Thyroid gland (tissue), 4 donors: ENCODE measurements around the gene SIPA1L3. TPM values are rescaled to one million over a fixed set of nuclear protein-coding genes. Genes with fewer than 3 reads are reported as not detected.

Source experiments
- DNase-seq, 2 donors: peaks; one replicate each; pipeline ENCODE4 v3.0.0-alpha.2; 2019
- H3K27ac ChIP-seq, 3 donors: fragments of 200-600 bp; sonication (generic); 1 replicate in 2 of 3; 2 replicates in 1 of 3; pipeline ENCODE4 v1.5.1; 2016 to 2019; ENCODE audit warnings: mild to moderate bottlenecking in 1 of 3, moderate library complexity in 1 of 3
- H3K27me3 ChIP-seq: fragments of 200-600 bp; sonication (generic); one replicate; pipeline ENCODE4 v1.5.1; 2019
- H3K36me3 ChIP-seq, 2 donors: fragments of 200-600 bp; sonication (generic); one replicate each; pipeline ENCODE4 v1.5.1; 2016 to 2019
- H3K4me1 ChIP-seq, 2 donors: fragments of 200-600 bp; sonication (generic); one replicate each; pipeline ENCODE4 v1.5.1; 2017 to 2019
- H3K4me3 ChIP-seq, 3 donors: fragments of 200-600 bp; sonication (generic); replicated peaks in 1 of 3; 1 replicate in 2 of 3; 2 replicates in 1 of 3; pipeline ENCODE4 v1.5.1; 2016; ENCODE audit warnings: mild to moderate bottlenecking in 1 of 3
- H3K9me3 ChIP-seq: fragments of 200-600 bp; sonication (generic); one replicate; pipeline ENCODE4 v1.5.1; 2017
- POLR2A ChIP-seq, 2 donors: fragments of 450-650 bp; IDR thresholded peaks; one replicate each; pipeline ENCODE4 v1.6.1; 2017; ENCODE audit warnings: antibody characterized with exemption in 2 of 2, mild to moderate bottlenecking in 2 of 2, moderate library complexity in 1 of 2
- WGBS, 2 donors: methylation state at CpG; one replicate each; pipeline ENCODE4 v1.1.5; 2017; 5-methylcytosine and 5-hydroxymethylcytosine counted together
- intact Hi-C: fragments of 100-400 bp; cut with DNase I; formaldehyde crosslinking; loops from one replicate; pipeline ENCODE4 v1.15.1; 2023
- total RNA-seq, 4 donors: library from RNA; depleted of rRNA; stranded (reverse); fragments of >200 nt; gene quantifications; one replicate each; pipeline ENCODE4 v1.2.3, GENCODE V29; 2016
- TF ChIP-seq, protein P1 (sequence below), 6 experiments: fragments of 200-600 bp in 3 of 6; fragments of 450-650 bp in 3 of 6; sonication (generic) in 3 of 6; IDR thresholded peaks; one replicate each; pipeline ENCODE4 v1.5.1; 2016 to 2019; ENCODE audit warnings: antibody characterized with exemption in 6 of 6, mild to moderate bottlenecking in 2 of 6, inconsistent platforms in 1 of 6, moderate library complexity in 1 of 6

SIPA1L3 gene
- total RNA-seq, 4 donors from 2014 or later: 39.4 to 130 (median 116) TPM

DNA sequence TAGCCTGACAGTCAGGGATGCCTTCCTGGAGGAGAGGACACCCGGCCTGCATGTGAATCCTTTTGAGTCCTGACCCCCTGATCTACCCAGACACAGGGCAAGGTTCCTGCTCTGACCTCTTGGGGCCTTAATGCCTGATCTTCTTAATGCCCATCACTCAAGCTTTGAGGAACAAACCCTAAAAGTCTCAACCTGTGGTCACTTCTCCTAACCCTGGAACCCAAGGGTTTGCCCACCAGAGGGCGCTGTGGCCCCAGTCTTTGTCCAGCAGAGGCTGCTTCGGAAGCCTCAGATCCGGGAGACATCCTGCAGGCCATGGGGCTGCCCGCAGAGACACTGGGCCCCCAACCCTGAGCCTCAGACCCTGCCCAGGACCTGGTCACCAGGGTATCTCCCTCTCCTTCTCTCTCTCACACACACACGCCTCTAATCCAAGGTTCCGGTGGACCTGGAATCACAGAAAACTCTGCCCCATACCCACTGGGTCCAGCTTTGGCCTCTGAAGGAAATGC, 326.8 kb downstream of the SIPA1L3 start:
- intact Hi-C loops: no loop called here

DNA sequence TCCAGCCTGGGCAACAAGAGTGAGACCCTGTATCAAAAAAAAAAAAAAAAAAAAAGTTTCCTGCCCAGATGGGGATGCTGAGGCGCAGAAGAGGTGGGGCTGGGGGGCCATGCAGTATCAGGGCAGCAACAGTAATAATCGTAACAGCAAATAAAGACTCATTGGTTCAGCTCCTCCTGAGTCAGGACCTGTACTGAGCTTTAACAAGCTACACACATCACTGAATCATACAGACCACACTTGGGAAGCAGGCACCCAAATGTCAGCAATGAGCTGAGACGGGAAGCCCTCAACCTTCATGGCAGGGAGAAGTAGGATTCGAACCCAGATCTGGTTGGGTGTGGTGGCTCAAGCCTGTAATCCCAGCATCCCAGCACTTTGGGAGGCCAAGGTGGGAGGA, 327.6 kb downstream of the SIPA1L3 start:
- no peak for DNase-seq
- Histone ChIP-seq H3K36me3 (no peaks in the 10 kb centered on the region), H3K4me1 (no peaks in the 10 kb centered on the region), H3K27me3 (no peaks in the 10 kb centered on the region), H3K4me3 (no peak overlapping the region), H3K27ac (no peak overlapping the region), H3K9me3 (no peaks in the 10 kb centered on the region)
- intact Hi-C loops: no loop called here
- 90 to 91% methylated on average over 4 of the region's 4 CpGs for WGBS, 2 donors
- no peak for TF ChIP-seq POLR2A (IDR thresholded peaks at IDR 0.05)
- TF ChIP-seq, protein P1, sequence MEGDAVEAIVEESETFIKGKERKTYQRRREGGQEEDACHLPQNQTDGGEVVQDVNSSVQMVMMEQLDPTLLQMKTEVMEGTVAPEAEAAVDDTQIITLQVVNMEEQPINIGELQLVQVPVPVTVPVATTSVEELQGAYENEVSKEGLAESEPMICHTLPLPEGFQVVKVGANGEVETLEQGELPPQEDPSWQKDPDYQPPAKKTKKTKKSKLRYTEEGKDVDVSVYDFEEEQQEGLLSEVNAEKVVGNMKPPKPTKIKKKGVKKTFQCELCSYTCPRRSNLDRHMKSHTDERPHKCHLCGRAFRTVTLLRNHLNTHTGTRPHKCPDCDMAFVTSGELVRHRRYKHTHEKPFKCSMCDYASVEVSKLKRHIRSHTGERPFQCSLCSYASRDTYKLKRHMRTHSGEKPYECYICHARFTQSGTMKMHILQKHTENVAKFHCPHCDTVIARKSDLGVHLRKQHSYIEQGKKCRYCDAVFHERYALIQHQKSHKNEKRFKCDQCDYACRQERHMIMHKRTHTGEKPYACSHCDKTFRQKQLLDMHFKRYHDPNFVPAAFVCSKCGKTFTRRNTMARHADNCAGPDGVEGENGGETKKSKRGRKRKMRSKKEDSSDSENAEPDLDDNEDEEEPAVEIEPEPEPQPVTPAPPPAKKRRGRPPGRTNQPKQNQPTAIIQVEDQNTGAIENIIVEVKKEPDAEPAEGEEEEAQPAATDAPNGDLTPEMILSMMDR (IDR thresholded peaks at IDR 0.05): no peak

More for the DNA sequence above, 326.8 kb downstream of the SIPA1L3 start:
- Histone ChIP-seq H3K36me3 (no peaks in the 10 kb centered on the region), H3K27ac (no peak overlapping the region), H3K4me3 (no peak overlapping the region), H3K27me3 (peaks cover 4% of the 10 kb centered on the region), H3K9me3 (no peaks in the 10 kb centered on the region), H3K4me1 (peaks cover 5 to 6% of the 10 kb centered on the region in 2 donors)
- WGBS, 2 donors: 22 to 24% methylated on average over 7 of the region's 7 CpGs
- peak; percentile 51 to 57 for DNase-seq
- TF ChIP-seq, protein P1 (IDR thresholded peaks at IDR 0.05): peak in 5 of 6 experiments; percentile 48 to 58 (median 55)
- no peak for TF ChIP-seq POLR2A (IDR thresholded peaks at IDR 0.05)

DNA sequence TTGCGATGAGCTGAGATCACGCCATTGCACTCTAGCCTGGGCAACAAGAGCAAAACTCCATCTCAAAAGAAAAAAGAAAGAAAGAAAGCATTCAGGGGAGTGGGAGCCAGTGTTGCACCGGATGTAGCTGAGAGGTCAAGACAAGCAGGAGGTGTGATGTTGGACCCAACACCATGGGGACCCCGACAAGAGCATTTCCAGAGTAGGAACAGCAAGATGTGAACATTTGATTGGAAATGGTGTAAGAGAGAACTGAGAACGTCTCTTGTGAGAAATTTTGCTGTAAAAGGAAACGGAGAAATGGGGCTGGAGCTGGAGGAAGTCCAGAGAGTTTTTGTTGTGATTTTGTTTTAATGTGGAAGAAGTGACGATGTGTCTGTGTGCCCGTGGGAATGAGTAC, 332.8 kb downstream of the SIPA1L3 start:
- Histone ChIP-seq H3K9me3 (no peaks in the 10 kb centered on the region), H3K36me3 (no peaks in the 10 kb centered on the region), H3K4me3 (no peak overlapping the region), H3K27me3 (no peaks in the 10 kb centered on the region), H3K27ac (no peak overlapping the region), H3K4me1 (peaks cover 0 to 1% of the 10 kb centered on the region in 2 donors)
- 65 to 72% methylated on average over 8 of the region's 8 CpGs for WGBS, 2 donors
- intact Hi-C loops: loop anchor here (5.0 kb wide), 1 partner anchor 132 kb away; the partner anchor contains the start of gene PSMD8
- TF ChIP-seq, protein P1 (IDR thresholded peaks at IDR 0.05): no peak
- TF ChIP-seq POLR2A (IDR thresholded peaks at IDR 0.05): no peak
- DNase-seq: no peak

DNA sequence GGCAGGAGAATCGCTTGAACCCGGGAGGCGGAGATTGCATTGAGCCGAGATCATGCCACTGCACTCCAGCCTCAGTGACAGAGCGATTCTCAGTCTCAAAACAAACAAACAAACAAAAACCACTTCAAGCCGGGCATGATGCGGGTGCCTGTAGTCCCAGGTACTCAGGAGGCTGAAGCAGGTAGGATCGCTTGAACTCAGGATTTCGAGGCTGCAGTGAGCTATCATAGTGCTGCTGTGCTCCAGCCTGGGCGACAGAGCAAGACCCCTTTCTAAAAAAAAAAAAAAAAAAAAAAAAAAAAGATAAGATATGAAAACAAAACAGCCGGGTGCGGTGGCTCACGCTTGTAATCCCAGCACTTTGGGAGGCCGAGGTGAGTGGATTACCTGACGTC, 336.3 kb downstream of the SIPA1L3 start:
- Histone ChIP-seq H3K9me3 (no peaks in the 10 kb centered on the region), H3K4me3 (no peak overlapping the region), H3K27ac (no peak overlapping the region), H3K27me3 (no peaks in the 10 kb centered on the region), H3K4me1 (peaks cover 0 to 9% of the 10 kb centered on the region in 2 donors), H3K36me3 (no peaks in the 10 kb centered on the region)
- intact Hi-C loops: loop anchor here (5.0 kb wide), 1 partner anchor 129 kb away; the partner anchor contains the start of gene PSMD8
- DNase-seq: no peak
- TF ChIP-seq, protein P1 (IDR thresholded peaks at IDR 0.05): no peak
- no peak for TF ChIP-seq POLR2A (IDR thresholded peaks at IDR 0.05)
- 51 to 66% methylated on average over 15 of the region's 15 CpGs for WGBS, 2 donors

DNA sequence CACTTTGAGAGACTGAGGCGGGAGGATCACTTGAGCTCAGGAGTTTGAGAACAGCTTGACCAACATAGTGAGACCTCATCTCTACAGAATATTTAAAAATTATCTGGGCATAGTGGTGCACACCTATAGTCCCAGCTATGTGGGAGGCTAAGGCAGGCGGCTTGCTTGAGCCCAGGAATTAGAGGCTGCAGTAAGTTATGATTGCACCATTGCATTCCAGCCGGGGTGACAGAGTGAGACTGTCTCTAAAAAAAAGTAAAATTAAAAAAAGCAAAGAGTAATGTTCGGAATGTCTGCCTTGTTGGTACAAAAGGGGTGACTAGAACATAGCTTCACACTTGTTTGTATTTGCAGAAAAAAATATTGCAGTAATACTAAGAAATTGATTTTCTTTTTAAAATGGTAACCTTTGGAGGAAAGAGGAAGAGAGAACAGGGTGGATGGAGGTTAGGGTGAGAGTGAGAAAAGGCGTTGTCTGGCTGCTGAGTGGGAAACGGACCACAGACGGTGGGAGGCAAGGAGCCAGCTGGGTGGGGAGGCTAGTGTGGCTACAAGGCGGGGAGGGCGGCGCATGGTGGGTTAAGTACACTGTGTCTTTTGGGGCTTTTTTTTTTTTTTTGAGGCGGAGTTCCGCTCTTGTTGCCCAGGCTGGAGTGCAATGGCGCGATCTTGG, 339.0 kb downstream of the SIPA1L3 start:
- Histone ChIP-seq H3K36me3 (no peaks in the 10 kb centered on the region), H3K27me3 (no peaks in the 10 kb centered on the region), H3K4me3 (no peak overlapping the region), H3K27ac (no peak overlapping the region), H3K4me1 (peaks cover 0 to 13% of the 10 kb centered on the region in 2 donors), H3K9me3 (no peaks in the 10 kb centered on the region)
- TF ChIP-seq, protein P1 (IDR thresholded peaks at IDR 0.05): no peak
- no peak for TF ChIP-seq POLR2A (IDR thresholded peaks at IDR 0.05)
- intact Hi-C loops: loop anchor here (2.0 kb wide), 1 partner anchor 89 kb away; the partner anchor contains the start of gene CATSPERG
- 63 to 76% methylated on average over 14 of the region's 14 CpGs for WGBS, 2 donors
- no peak for DNase-seq
